Muscle of leg (tissue), 11 donors: ENCODE measurements around the gene PMM2. TPM values are rescaled to one million over a fixed set of nuclear protein-coding genes. Genes with fewer than 3 reads are reported as not detected.
A peak's percentile ranks its signal among the peaks of the same experiment; 100 is the strongest.
"Not testable (repeated sequence)": the region's sequence is repeated elsewhere in the genome, so short reads cannot be mapped to it uniquely, and the experiment has no call there.

Experiments used
- DNase-seq: peaks from one replicate; pipeline ENCODE4 v3.0.0; 2013
- H3K27ac ChIP-seq: one replicate; pipeline ENCODE4 v1.5.1; 2013; ENCODE audit warnings: mild to moderate bottlenecking, low read length, control low read depth
- H3K27me3 ChIP-seq: one replicate; pipeline ENCODE4 v1.6.1; 2013; ENCODE audit warnings: low read length; ENCODE audit not compliant: control insufficient read depth, insufficient read depth
- H3K36me3 ChIP-seq: one replicate; pipeline ENCODE4 v1.6.1; 2013; ENCODE audit warnings: low read length; ENCODE audit not compliant: control insufficient read depth, insufficient read depth
- H3K4me1 ChIP-seq: one replicate; pipeline ENCODE4 v1.6.1; 2013; ENCODE audit warnings: low read length; ENCODE audit not compliant: control insufficient read depth, insufficient read depth
- H3K4me3 ChIP-seq: one replicate; pipeline ENCODE4 v1.5.1; 2013; ENCODE audit warnings: low read length, control low read depth
- H3K9me3 ChIP-seq: replicated peaks from 2 replicates; pipeline ENCODE4 v1.6.1; 2013; ENCODE audit warnings: low read depth, low read length; ENCODE audit not compliant: control insufficient read depth
- WGBS: methylation state at CpG from one replicate; pipeline ENCODE4 v1.1.5; 2013; ENCODE audit warnings: missing lambda C conversion rate; ENCODE audit not compliant: insufficient coverage; 5-methylcytosine and 5-hydroxymethylcytosine counted together
- polyA plus RNA-seq, 8 donors: library from polyadenylated mRNA; unstranded; fragments of 120-200 nt; gene quantifications; one replicate each; pipeline versions ENCODE4 v1.2.1 to v1.2.3, GENCODE V29; 2013; ENCODE audit warnings: inconsistent platforms in 1 of 8, low replicate concordance in 1 of 8; ENCODE audit not compliant: insufficient read length in 8 of 8, insufficient read depth in 1 of 8
- total RNA-seq: library from RNA; stranded (reverse); fragments of 120-200 nt; gene quantifications from one replicate; pipeline ENCODE4 v1.2.4, GENCODE V29; 2013

Gene PMM2
- total and polyA plus RNA-seq, 9 donors, result 17.5 to 26.2 (median 19.6) TPM

- H3K27ac ChIP-seq, result peak overlapping the region; percentile 74
- DNase-seq, result no peak
- H3K4me1 ChIP-seq, result peaks cover 20% of the 10 kb centered on the region
- no peaks in the 10 kb centered on the region for H3K9me3 ChIP-seq
- 0% methylated on average over 1 of the region's 6 CpGs for WGBS
- H3K36me3 ChIP-seq, result peaks cover 26% of the 10 kb centered on the region
- H3K4me3 ChIP-seq, result peak overlapping the region; percentile 100
- no peaks in the 10 kb centered on the region for H3K27me3 ChIP-seq
Observed at GRCh38 chr16:8798174-8798527, 512 bp downstream of the PMM2 start.

- H3K4me3 ChIP-seq, result peak overlapping the region; percentile 100
- no peaks in the 10 kb centered on the region for H3K9me3 ChIP-seq
- H3K4me1 ChIP-seq, result peaks cover 20% of the 10 kb centered on the region
- H3K36me3 ChIP-seq, result peaks cover 28% of the 10 kb centered on the region
- DNase-seq, result no peak
- 61% methylated on average over 2 of the region's 7 CpGs for WGBS
- H3K27ac ChIP-seq, result peak overlapping the region; percentile 74
- no peaks in the 10 kb centered on the region for H3K27me3 ChIP-seq
Observed at GRCh38 chr16:8798535-8799157, 1.0 kb downstream of the PMM2 start.

GRCh38 chr16:8801701-8802100, 4.1 kb downstream of the PMM2 start:
- Histone ChIP-seq H3K4me1 (peaks cover 16% of the 10 kb centered on the region), H3K36me3 (peaks cover 34% of the 10 kb centered on the region), H3K4me3 (no peak overlapping the region), H3K9me3 (no peaks in the 10 kb centered on the region), H3K27me3 (no peaks in the 10 kb centered on the region), H3K27ac (no peak overlapping the region)
- DNase-seq, result no peak
- WGBS, result 100% methylated on average over 1 of the region's 4 CpGs

- H3K27ac ChIP-seq, DNase-seq, H3K4me3 ChIP-seq, H3K4me1 ChIP-seq, H3K27me3 ChIP-seq, H3K9me3 ChIP-seq: not testable (repeated sequence)
- peaks cover 49% of the 10 kb centered on the region for H3K36me3 ChIP-seq
- WGBS, result 91% methylated on average over 9 of the region's 12 CpGs
Observed at GRCh38 chr16:8803733-8804132, 6.1 kb downstream of the PMM2 start.

GRCh38 chr16:8804313-8804712, 6.7 kb downstream of the PMM2 start:
- H3K4me3 ChIP-seq, result no peak overlapping the region

GRCh38 chr16:8806272-8806983, 8.8 kb downstream of the PMM2 start:
- 85% methylated on average over 7 of the region's 13 CpGs for WGBS

More at GRCh38 chr16:8804313-8804712, 6.7 kb downstream of the PMM2 start:
- Histone ChIP-seq H3K4me1 (peaks cover 3% of the 10 kb centered on the region), H3K27ac (no peak overlapping the region), H3K27me3 (no peaks in the 10 kb centered on the region), H3K9me3 (no peaks in the 10 kb centered on the region), H3K36me3 (peaks cover 54% of the 10 kb centered on the region)
- DNase-seq, result no peak
- 92% methylated on average over 3 of the region's 6 CpGs for WGBS

GRCh38 chr16:8807189-8807588, 9.6 kb downstream of the PMM2 start:
- no peak overlapping the region for H3K27ac ChIP-seq
- no peaks in the 10 kb centered on the region for H3K4me1 ChIP-seq
- DNase-seq, result no peak
- no peaks in the 10 kb centered on the region for H3K9me3 ChIP-seq
- WGBS, result 95% methylated on average over 3 of the region's 5 CpGs
- H3K4me3 ChIP-seq, result no peak overlapping the region
- no peaks in the 10 kb centered on the region for H3K27me3 ChIP-seq
- H3K36me3 ChIP-seq, result peaks cover 68% of the 10 kb centered on the region

More at GRCh38 chr16:8806272-8806983, 8.8 kb downstream of the PMM2 start:
- Histone ChIP-seq H3K36me3 (peaks cover 66% of the 10 kb centered on the region), H3K27ac (no peak overlapping the region), H3K4me1 (no peaks in the 10 kb centered on the region), H3K9me3 (no peaks in the 10 kb centered on the region), H3K4me3 (no peak overlapping the region), H3K27me3 (no peaks in the 10 kb centered on the region)
- DNase-seq, result peak; percentile 29

GRCh38 chr16:8808009-8808408, 10.4 kb downstream of the PMM2 start:
- Histone ChIP-seq H3K4me1 (no peaks in the 10 kb centered on the region), H3K9me3 (no peaks in the 10 kb centered on the region), H3K36me3 (peaks cover 70% of the 10 kb centered on the region), H3K4me3 (no peak overlapping the region), H3K27me3 (no peaks in the 10 kb centered on the region), H3K27ac (no peak overlapping the region)
- no peak for DNase-seq
- 100% methylated on average over 1 of the region's 3 CpGs for WGBS

- 81% methylated on average over 9 of the region's 11 CpGs for WGBS
- H3K4me3 ChIP-seq, result no peak overlapping the region
- no peaks in the 10 kb centered on the region for H3K4me1 ChIP-seq
- DNase-seq, result no peak
- no peak overlapping the region for H3K27ac ChIP-seq
- H3K9me3 ChIP-seq, result no peaks in the 10 kb centered on the region
- peaks cover 73% of the 10 kb centered on the region for H3K36me3 ChIP-seq
- H3K27me3 ChIP-seq, result no peaks in the 10 kb centered on the region
Observed at GRCh38 chr16:8808613-8809353, 11.1 kb downstream of the PMM2 start.

GRCh38 chr16:8812162-8812843, 14.7 kb downstream of the PMM2 start:
- Histone ChIP-seq H3K9me3 (no peaks in the 10 kb centered on the region), H3K36me3 (peaks cover 75% of the 10 kb centered on the region), H3K27me3 (no peaks in the 10 kb centered on the region), H3K27ac (no peak overlapping the region), H3K4me1 (no peaks in the 10 kb centered on the region), H3K4me3 (no peak overlapping the region)
- WGBS, result 80% methylated on average over 6 of the region's 12 CpGs
- DNase-seq, result no peak
